Parathyroid adenoma (tissue), 2 donors: ENCODE results near the gene ITPRIP.

Source experiments
- H2AFZ ChIP-seq: fragments of 300-600 bp; sonication (generic); one replicate; pipeline ENCODE4 v1.7.0; 2017; ENCODE audit warnings: antibody characterized with exemption, mild to moderate bottlenecking
- H3K27ac ChIP-seq: fragments of 300-600 bp; sonication (generic); one replicate; pipeline ENCODE4 v1.7.0; 2017
- H3K27me3 ChIP-seq: fragments of 300-600 bp; sonication (generic); one replicate; pipeline ENCODE4 v1.7.0; 2017; ENCODE audit warnings: low read length; ENCODE audit not compliant: control insufficient read depth, insufficient read depth
- H3K36me3 ChIP-seq: fragments of 300-600 bp; sonication (generic); one replicate; pipeline ENCODE4 v1.7.0; 2017; ENCODE audit warnings: low read length; ENCODE audit not compliant: control insufficient read depth, insufficient read depth
- H3K4me1 ChIP-seq: fragments of 300-600 bp; sonication (generic); one replicate; pipeline ENCODE4 v1.7.0; 2017; ENCODE audit warnings: control low read depth
- H3K4me2 ChIP-seq: fragments of 300-600 bp; sonication (generic); one replicate; pipeline ENCODE4 v1.7.0; 2017; ENCODE audit warnings: low read length
- H3K4me3 ChIP-seq: fragments of 300-600 bp; sonication (generic); one replicate; pipeline ENCODE4 v1.7.0; 2017; ENCODE audit warnings: low read depth, low read length
- H3K79me2 ChIP-seq: fragments of 300-600 bp; sonication (generic); one replicate; pipeline ENCODE4 v1.7.0; 2017; ENCODE audit warnings: control low read depth
- H3K9ac ChIP-seq: fragments of 300-600 bp; sonication (generic); one replicate; pipeline ENCODE4 v1.7.0; 2017; ENCODE audit warnings: mild to moderate bottlenecking
- H3K9me3 ChIP-seq: fragments of 300-600 bp; sonication (generic); one replicate; pipeline ENCODE4 v1.7.0; 2017; ENCODE audit warnings: low read length; ENCODE audit not compliant: control insufficient read depth
- CTCF ChIP-seq: fragments of 300-600 bp; sonication (generic); IDR thresholded peaks from one replicate; pipeline ENCODE4 v1.7.0; 2017; ENCODE audit warnings: antibody characterized with exemption, mild to moderate bottlenecking
- donor health status: primary hyperparathyroidism.

The ITPRIP gene

GRCh38 chr10:104349623-104350126, 11.4 kb upstream of the ITPRIP start:
- Histone ChIP-seq H3K9ac (no peak overlapping the region), H3K27me3 (no peaks in the 10 kb centered on the region), H3K27ac (peak overlapping the region; percentile 49), H3K79me2 (no peaks in the 10 kb centered on the region), H3K4me3 (no peak overlapping the region), H3K4me2 (peak overlapping the region; percentile 28), H2AFZ (peak overlapping the region; percentile 61), H3K4me1 (peaks cover 4% of the 10 kb centered on the region), H3K36me3 (no peaks in the 10 kb centered on the region), H3K9me3 (no peaks in the 10 kb centered on the region)
- TF ChIP-seq CTCF = no peak

- Histone ChIP-seq H3K27ac (no peak overlapping the region), H3K9ac (no peak overlapping the region), H3K4me3 (no peak overlapping the region), H3K4me2 (no peak overlapping the region), H3K79me2 (no peaks in the 10 kb centered on the region), H3K4me1 (peaks cover 4% of the 10 kb centered on the region), H3K9me3 (no peaks in the 10 kb centered on the region), H3K36me3 (no peaks in the 10 kb centered on the region), H2AFZ (no peak overlapping the region), H3K27me3 (no peaks in the 10 kb centered on the region)
- TF ChIP-seq CTCF = no peak
Measured at GRCh38 chr10:104348601-104349000, 10.3 kb upstream of the ITPRIP start.

- TF ChIP-seq CTCF = no peak
- H3K9me3 ChIP-seq = no peaks in the 10 kb centered on the region
- no peak overlapping the region for H3K4me2 ChIP-seq
Measured at GRCh38 chr10:104347295-104348045, 9.2 kb upstream of the ITPRIP start.

GRCh38 chr10:104345941-104346340, 7.7 kb upstream of the ITPRIP start:
- no peak overlapping the region for H3K4me3 ChIP-seq
- no peaks in the 10 kb centered on the region for H3K36me3 ChIP-seq
- no peaks in the 10 kb centered on the region for H3K79me2 ChIP-seq
- H2AFZ ChIP-seq = no peak overlapping the region
- H3K27ac ChIP-seq = no peak overlapping the region
- H3K27me3 ChIP-seq = no peaks in the 10 kb centered on the region
- TF ChIP-seq CTCF = no peak
- H3K4me1 ChIP-seq = peaks cover 9% of the 10 kb centered on the region
- H3K9me3 ChIP-seq = no peaks in the 10 kb centered on the region
- H3K9ac ChIP-seq = no peak overlapping the region
- H3K4me2 ChIP-seq = no peak overlapping the region

More at GRCh38 chr10:104347295-104348045, 9.2 kb upstream of the ITPRIP start:
- Histone ChIP-seq H3K4me3 (no peak overlapping the region), H3K4me1 (peaks cover 9% of the 10 kb centered on the region), H3K27ac (no peak overlapping the region), H3K27me3 (no peaks in the 10 kb centered on the region), H3K79me2 (no peaks in the 10 kb centered on the region), H3K36me3 (no peaks in the 10 kb centered on the region), H3K9ac (peak overlapping the region; percentile 46), H2AFZ (no peak overlapping the region)

- Histone ChIP-seq H3K9me3 (no peaks in the 10 kb centered on the region), H3K27me3 (no peaks in the 10 kb centered on the region), H3K9ac (no peak overlapping the region), H3K4me2 (no peak overlapping the region), H3K4me3 (no peak overlapping the region), H3K4me1 (peaks cover 9% of the 10 kb centered on the region), H3K79me2 (no peaks in the 10 kb centered on the region), H3K27ac (no peak overlapping the region), H3K36me3 (no peaks in the 10 kb centered on the region), H2AFZ (no peak overlapping the region)
- TF ChIP-seq CTCF = no peak
Measured at GRCh38 chr10:104345515-104345914, 7.2 kb upstream of the ITPRIP start.
